CD14-positive monocyte (primary cell): Measurements from ENCODE around the gene P3H3. TPM values are rescaled to one million over a fixed set of nuclear protein-coding genes. Genes with fewer than 3 reads are reported as not detected.

Experiments used
- DNase-seq, 3 donors: peaks; one replicate each; pipeline ENCODE4 v3.0.0-alpha.2; 2011 to 2022
- H2AFZ ChIP-seq: 2 replicates; pipeline ENCODE4 v1.6.0; 2012; ENCODE audit warnings: mild to moderate bottlenecking, low read depth, low read length, inconsistent platforms; ENCODE audit not compliant: insufficient read depth, poor library complexity, severe bottlenecking
- H3K27ac ChIP-seq, 2 donors: 1 replicate in 1 of 2; 2 replicates in 1 of 2; pipeline ENCODE4 v1.5.1; 2012 to 2013; ENCODE audit warnings: low read length in 2 of 2, control low read depth in 1 of 2, inconsistent platforms in 1 of 2, low read depth in 1 of 2, mild to moderate bottlenecking in 1 of 2
- H3K27me3 ChIP-seq, 2 donors: one replicate each; pipeline versions ENCODE4 v1.6.0 to v1.6.1; 2011 to 2013; ENCODE audit warnings: low read length in 2 of 2; ENCODE audit not compliant: control insufficient read depth in 2 of 2, insufficient read depth in 2 of 2
- H3K36me3 ChIP-seq, 2 donors: replicated peaks in 1 of 2; 1 replicate in 1 of 2; 2 replicates in 1 of 2; pipeline versions ENCODE4 v1.5.1 to v1.6.1; 2012 to 2013; ENCODE audit warnings: low read length in 2 of 2, control low read depth in 1 of 2, inconsistent platforms in 1 of 2, mild to moderate bottlenecking in 1 of 2; ENCODE audit not compliant: insufficient read depth in 2 of 2, control insufficient read depth in 1 of 2
- H3K4me1 ChIP-seq, 2 donors: 1 replicate in 1 of 2; 2 replicates in 1 of 2; pipeline versions ENCODE4 v1.5.1 to v1.6.1; 2012 to 2013; ENCODE audit warnings: low read length in 2 of 2, control low read depth in 1 of 2, inconsistent platforms in 1 of 2, mild to moderate bottlenecking in 1 of 2, moderate library complexity in 1 of 2; ENCODE audit not compliant: insufficient read depth in 2 of 2, control insufficient read depth in 1 of 2
- H3K4me2 ChIP-seq: replicated peaks from 2 replicates; pipeline ENCODE3; 2012; ENCODE audit warnings: low read length, moderate library complexity, mild to moderate bottlenecking; ENCODE audit not compliant: poor library complexity, severe bottlenecking; ENCODE audit errors: extremely low read depth
- H3K4me3 ChIP-seq, 3 experiments: fragments of 200-600 bp in 1 of 3; sonication (generic) in 1 of 3; replicated peaks in 1 of 3; 1 replicate in 2 of 3; 2 replicates in 1 of 3; pipeline ENCODE4 v1.5.1; 2011 to 2013; ENCODE audit warnings: low read length in 3 of 3, mild to moderate bottlenecking in 3 of 3, control low read depth in 2 of 3, low read depth in 2 of 3, inconsistent platforms in 1 of 3, moderate library complexity in 1 of 3
- H3K79me2 ChIP-seq: 2 replicates; pipeline ENCODE4 v1.6.0; 2012; ENCODE audit warnings: mild to moderate bottlenecking, control low read depth, inconsistent platforms, low read length, moderate library complexity; ENCODE audit not compliant: insufficient read depth
- H3K9ac ChIP-seq: 2 replicates; pipeline ENCODE4 v1.6.0; 2017; ENCODE audit warnings: low read length, mild to moderate bottlenecking; ENCODE audit not compliant: insufficient read depth, poor library complexity, severe bottlenecking
- H3K9me3 ChIP-seq, 2 donors: replicated peaks in 1 of 2; 1 replicate in 1 of 2; 2 replicates in 1 of 2; pipeline versions ENCODE4 v1.5.1 to v1.6.1; 2012 to 2013; ENCODE audit warnings: low read length in 2 of 2, control low read depth in 1 of 2; ENCODE audit not compliant: control insufficient read depth in 1 of 2, insufficient read depth in 1 of 2
- H4K20me1 ChIP-seq: 2 replicates; pipeline ENCODE4 v1.6.0; 2012; ENCODE audit warnings: mild to moderate bottlenecking, low read length, control low read depth, moderate library complexity; ENCODE audit not compliant: insufficient read depth
- H3K27ac Mint-ChIP-seq, 7 donors: one replicate each; pipeline ENCODE4 v1.8.0; 2020; ENCODE audit warnings: mild to moderate bottlenecking in 7 of 7, mixed read lengths in 7 of 7, moderate library complexity in 6 of 7, inconsistent platforms in 2 of 7
- H3K27me3 Mint-ChIP-seq, 3 donors: one replicate each; pipeline ENCODE4 v1.8.0; 2021 to 2022; ENCODE audit warnings: low read depth in 3 of 3, mild to moderate bottlenecking in 3 of 3, mixed read lengths in 3 of 3, moderate library complexity in 3 of 3, inconsistent platforms in 1 of 3
- H3K36me3 Mint-ChIP-seq, 2 donors: one replicate each; pipeline ENCODE4 v1.8.0; 2020; ENCODE audit warnings: mixed read lengths in 2 of 2, inconsistent platforms in 1 of 2, mild to moderate bottlenecking in 1 of 2
- H3K4me1 Mint-ChIP-seq: one replicate; pipeline ENCODE4 v1.8.0; 2020; ENCODE audit warnings: mild to moderate bottlenecking, mixed read lengths
- H3K4me3 Mint-ChIP-seq, 2 donors: one replicate each; pipeline ENCODE4 v1.8.0; 2020; ENCODE audit warnings: mild to moderate bottlenecking in 2 of 2, mixed read lengths in 2 of 2, moderate library complexity in 1 of 2
- H3K9me3 Mint-ChIP-seq, 7 donors: one replicate each; pipeline ENCODE4 v1.8.0; 2020 to 2022; ENCODE audit warnings: mixed read lengths in 7 of 7, mild to moderate bottlenecking in 6 of 7, moderate library complexity in 6 of 7, inconsistent platforms in 2 of 7
- CTCF ChIP-seq: fragments of 200-600 bp; IDR thresholded peaks from one replicate; pipeline ENCODE4 v1.8.0; 2022; ENCODE audit warnings: antibody characterized with exemption, mild to moderate bottlenecking
- WGBS: methylation state at CpG from one replicate; pipeline ENCODE4 v1.1.5; 2013; ENCODE audit warnings: missing lambda C conversion rate; ENCODE audit not compliant: insufficient coverage; 5-methylcytosine and 5-hydroxymethylcytosine counted together
- intact Hi-C, 2 donors: fragments of 100-400 bp; cut with micrococcal nuclease; formaldehyde crosslinking; loops; one replicate each; pipeline versions ENCODE4 v1.15.0 to v1.15.1; 2023
- polyA plus RNA-seq, 3 donors: library from polyadenylated mRNA; depleted of rRNA in 1 of 3; unstranded in 2 of 3; stranded (reverse) in 1 of 3; fragments of 300-500 nt in 2 of 3; fragments of >200 nt in 1 of 3; fragmentation: Illumina TruSeq in 2 of 3; gene quantifications; 1 replicate in 2 of 3; 2 replicates in 1 of 3; pipeline ENCODE4 v1.2.3, GENCODE V29; 2012 to 2021

Gene P3H3
- polyA plus RNA-seq, 3 donors, result 0.56 TPM; not detected in 2

GRCh38 chr12:6883252-6883651, 55.0 kb downstream of the P3H3 start:
- H3K9me3 Mint-ChIP-seq, result no peaks in the 10 kb centered on the region
- no peaks in the 10 kb centered on the region for H3K27me3 ChIP-seq
- H3K4me3 Mint-ChIP-seq, result no peak overlapping the region
- peaks cover 0 to 1% (median 0%) of the 10 kb centered on the region in 3 donors for H3K27me3 Mint-ChIP-seq
- no peak for TF ChIP-seq CTCF
- no peak overlapping the region for H3K27ac ChIP-seq
- no peaks in the 10 kb centered on the region for H4K20me1 ChIP-seq
- no peak for DNase-seq
- 98% methylated on average over 4 of the region's 5 CpGs for WGBS
- H3K9me3 ChIP-seq, result no peaks in the 10 kb centered on the region
- no peak overlapping the region for H3K27ac Mint-ChIP-seq
- H3K4me2 ChIP-seq, result no peak overlapping the region
- peaks cover 24% of the 10 kb centered on the region for H3K4me1 Mint-ChIP-seq
- peaks cover 27 to 31% of the 10 kb centered on the region in 2 donors for H3K4me1 ChIP-seq
- H3K36me3 ChIP-seq, result peaks cover 13 to 33% of the 10 kb centered on the region in 2 donors
- H3K79me2 ChIP-seq, result peaks cover 2% of the 10 kb centered on the region
- no peak overlapping the region for H3K4me3 ChIP-seq
- intact Hi-C loops, result no loop called here
- H2AFZ ChIP-seq, result no peak overlapping the region
- peaks cover 28 to 31% of the 10 kb centered on the region in 2 donors for H3K36me3 Mint-ChIP-seq
- H3K9ac ChIP-seq, result no peak overlapping the region

- TF ChIP-seq CTCF, result no peak
- Mint-ChIP-seq H3K27me3 (peaks cover 0 to 1% (median 0%) of the 10 kb centered on the region in 3 donors), H3K9me3 (no peaks in the 10 kb centered on the region), H3K4me1 (peaks cover 28% of the 10 kb centered on the region), H3K4me3 (no peak overlapping the region), H3K36me3 (peaks cover 28 to 31% of the 10 kb centered on the region in 2 donors), H3K27ac (peak overlapping the region in 2 of 7 donors; percentile 54 to 70)
- H3K4me1 ChIP-seq, result peaks cover 28 to 33% of the 10 kb centered on the region in 2 donors
- DNase-seq, result no peak
- no peak overlapping the region for H3K4me2 ChIP-seq
- H3K4me3 ChIP-seq, result no peak overlapping the region
- peaks cover 4% of the 10 kb centered on the region for H3K79me2 ChIP-seq
- H2AFZ ChIP-seq, result no peak overlapping the region
- H4K20me1 ChIP-seq, result no peaks in the 10 kb centered on the region
- H3K36me3 ChIP-seq, result peaks cover 13 to 33% of the 10 kb centered on the region in 2 donors
- no peaks in the 10 kb centered on the region for H3K9me3 ChIP-seq
- H3K27me3 ChIP-seq, result no peaks in the 10 kb centered on the region
- over 99% methylated on average over 11 of the region's 11 CpGs for WGBS
- H3K9ac ChIP-seq, result no peak overlapping the region
- intact Hi-C loops, result no loop called here
- no peak overlapping the region for H3K27ac ChIP-seq
Observed at GRCh38 chr12:6883683-6884082, 55.5 kb downstream of the P3H3 start.
